GM21576 (cell line): ENCODE results near the gene CENPW.

Experiments
- ATAC-seq: cut with Tn5 transposase; IDR thresholded peaks from one replicate; pipeline ENCODE4 v1.9.1; 2021; ENCODE audit warnings: mild to moderate bottlenecking, moderate library complexity; ENCODE audit not compliant: unreplicated experiment

The CENPW gene

GRCh38 chr6:126339796-126340609 lies at the start of gene CENPW:
Gene CENPW, plus strand, starts transcription at chr6:126340115. Its CDS starts 159 bp downstream, at chr6:126340274.
- ATAC-seq, result peak; percentile 92

- no peak for ATAC-seq
These were observed 45.9 kb upstream of the CENPW start for GRCh38 chr6:126293891-126294524.

DNA sequence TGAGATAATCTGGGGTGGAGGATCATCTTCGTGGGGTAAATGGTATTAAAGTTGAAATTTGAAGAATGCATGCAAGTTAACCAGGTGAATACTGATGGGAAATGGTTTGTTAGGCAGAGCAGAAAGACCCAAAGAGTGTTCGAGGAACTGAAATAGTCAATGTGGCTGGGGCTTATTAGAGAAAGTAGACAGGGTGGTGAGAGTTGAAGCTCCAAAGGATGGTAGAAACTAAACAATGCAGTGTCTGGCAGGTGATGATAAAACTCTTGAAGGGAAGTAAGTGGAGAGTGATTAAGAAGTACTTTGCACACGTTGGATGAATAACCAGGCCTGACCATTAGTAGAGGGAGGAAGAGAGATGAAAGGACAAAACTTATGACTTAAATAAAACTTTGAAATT lies 39.8 kb upstream of the CENPW start:
- ATAC-seq, result peak; percentile 41

DNA sequence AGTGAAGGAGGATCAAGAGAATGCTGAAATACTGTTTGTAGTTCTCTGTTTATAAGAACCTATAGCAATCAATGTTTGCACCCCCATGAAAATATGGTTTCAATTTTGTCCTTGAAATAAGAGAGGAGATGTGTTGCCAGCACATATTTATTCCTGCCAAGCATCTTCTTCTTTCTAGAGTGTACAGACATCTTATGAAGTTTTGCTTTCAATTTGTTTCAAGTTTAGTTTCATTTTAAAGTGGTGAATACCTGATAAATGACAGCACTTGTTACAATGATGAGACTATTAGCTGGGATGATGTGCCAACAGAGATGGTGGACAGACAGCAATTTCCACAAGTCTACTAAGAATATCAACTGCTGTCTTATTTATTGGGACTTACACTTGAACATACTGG lies 39.2 kb upstream of the CENPW start:
- peak; percentile 82 for ATAC-seq

DNA sequence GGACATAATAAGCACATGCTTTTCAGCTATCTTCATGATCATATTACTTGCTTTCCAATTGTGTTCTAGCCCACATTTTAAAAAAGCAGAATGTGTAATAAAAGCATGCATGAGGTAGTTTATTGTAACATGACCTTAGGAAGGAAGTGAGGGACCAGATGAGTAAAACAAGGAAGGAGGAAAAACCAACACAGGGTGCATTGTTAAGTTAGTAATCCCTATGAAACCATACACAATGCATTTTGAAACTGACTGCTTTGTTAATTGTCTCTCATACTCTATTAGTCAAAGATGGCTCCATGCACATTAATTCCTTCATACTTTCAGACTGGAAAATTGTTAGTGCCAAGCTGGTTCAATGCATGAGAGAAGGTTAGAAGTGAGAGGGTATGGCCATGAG lies 37.7 kb upstream of the CENPW start:
- ATAC-seq, result no peak

- ATAC-seq, result no peak
These were observed 32.1 kb upstream of the CENPW start for GRCh38 chr6:126307849-126308248.

- ATAC-seq, result no peak
These were observed 31.6 kb upstream of the CENPW start for GRCh38 chr6:126308362-126308761.

GRCh38 chr6:126312013-126312665 lies 27.8 kb upstream of the CENPW start:
- peak; percentile 85 for ATAC-seq

DNA sequence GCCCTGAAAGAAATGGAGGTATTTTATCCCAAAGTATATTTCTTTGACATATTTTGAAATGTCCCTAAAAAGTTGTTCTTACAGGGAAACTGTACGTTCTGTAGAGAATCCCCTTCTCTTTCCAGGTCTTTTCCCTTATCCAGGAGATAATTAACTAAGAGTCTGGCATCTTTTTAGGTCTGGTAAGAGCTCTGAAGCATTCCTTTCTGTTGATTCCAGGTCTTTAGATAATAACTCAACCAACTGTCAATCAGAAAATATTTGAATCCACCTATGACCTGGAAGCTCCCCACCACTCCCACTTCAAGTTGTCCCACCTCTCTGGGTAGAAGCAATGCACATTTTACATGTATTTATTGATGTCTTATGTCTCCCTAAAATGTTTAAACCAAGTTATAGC lies 26.0 kb upstream of the CENPW start:
- ATAC-seq, result no peak

- no peak for ATAC-seq
These were observed 21.1 kb upstream of the CENPW start for GRCh38 chr6:126318797-126319196.

- no peak for ATAC-seq
These were observed 6.2 kb upstream of the CENPW start for GRCh38 chr6:126333729-126334128.

DNA sequence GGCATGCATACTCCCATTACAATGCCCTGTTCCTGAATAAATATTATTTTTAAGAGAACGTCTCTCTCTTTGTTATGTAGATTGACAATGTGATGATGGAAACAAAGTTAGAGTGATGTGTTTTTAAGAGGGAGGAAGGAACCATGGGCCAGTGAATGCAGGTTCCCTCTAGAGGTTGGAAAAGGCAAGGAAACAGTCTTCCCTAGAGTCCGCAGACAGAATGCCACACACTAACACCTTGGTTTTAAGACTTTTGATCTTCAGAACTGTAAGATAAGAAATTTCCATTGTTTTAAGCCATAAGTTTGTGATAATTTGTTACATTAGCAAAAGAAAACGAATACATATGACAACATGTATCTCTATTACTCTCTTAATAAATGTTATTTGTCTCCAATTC lies 4.7 kb upstream of the CENPW start:
- no peak for ATAC-seq

DNA sequence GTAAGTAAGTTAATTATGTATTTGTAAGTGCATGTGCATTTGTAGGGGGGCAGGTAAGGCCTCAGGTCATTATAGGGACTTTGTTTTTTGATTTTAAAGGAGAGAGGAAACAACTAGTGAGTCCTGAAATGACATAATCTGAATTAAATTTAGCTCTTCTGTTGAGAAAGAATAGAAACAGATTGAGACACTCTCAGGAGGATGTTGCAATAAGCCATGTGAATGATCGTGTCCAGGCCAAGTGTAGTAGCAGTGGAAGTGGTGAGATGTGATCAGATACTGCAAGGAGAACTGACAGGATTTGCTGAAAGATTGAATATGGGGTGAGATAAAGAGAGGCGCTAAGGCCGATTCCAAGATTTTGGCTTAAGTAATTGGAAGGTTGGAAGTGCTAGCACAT lies 2.6 kb upstream of the CENPW start:
- ATAC-seq, result no peak

DNA sequence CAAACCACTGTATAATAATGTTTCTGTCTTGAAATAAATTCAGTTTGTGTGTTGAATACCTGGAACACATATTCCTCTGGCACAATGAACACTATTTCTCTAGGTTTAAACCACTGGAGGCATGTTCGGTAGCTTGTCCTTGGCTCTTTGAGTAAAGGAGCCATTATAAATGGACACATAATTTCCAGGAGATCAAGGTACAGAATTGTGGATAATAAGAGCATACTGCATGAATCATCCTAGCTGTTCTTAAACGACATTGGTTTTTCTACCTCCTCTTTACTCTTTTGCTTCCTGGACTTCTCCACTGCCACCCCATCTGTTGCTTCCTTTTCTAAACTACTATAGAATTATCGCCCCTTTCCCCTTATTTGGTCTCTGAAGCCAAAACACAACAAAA lies 1.2 kb downstream of the CENPW start:
- ATAC-seq, result no peak

DNA sequence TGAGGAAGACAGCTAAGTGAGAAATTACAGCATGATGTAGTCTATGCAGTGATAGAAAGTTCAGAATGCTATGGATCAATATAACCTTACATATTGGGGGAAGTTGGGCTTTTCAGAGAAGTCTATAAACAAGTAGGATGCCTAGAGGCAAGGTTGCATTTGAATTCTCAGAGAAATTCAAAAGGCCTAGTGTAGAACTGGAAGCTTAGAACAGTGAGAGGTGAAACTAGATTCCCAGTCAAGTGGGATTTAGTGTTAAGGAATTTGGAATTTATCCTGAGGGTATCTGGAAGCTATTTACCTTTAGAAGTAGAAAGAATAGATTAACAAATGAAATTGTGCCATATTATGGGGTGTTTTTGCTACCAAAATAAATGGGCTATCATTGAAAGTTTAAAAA lies 4.3 kb downstream of the CENPW start:
- no peak for ATAC-seq

DNA sequence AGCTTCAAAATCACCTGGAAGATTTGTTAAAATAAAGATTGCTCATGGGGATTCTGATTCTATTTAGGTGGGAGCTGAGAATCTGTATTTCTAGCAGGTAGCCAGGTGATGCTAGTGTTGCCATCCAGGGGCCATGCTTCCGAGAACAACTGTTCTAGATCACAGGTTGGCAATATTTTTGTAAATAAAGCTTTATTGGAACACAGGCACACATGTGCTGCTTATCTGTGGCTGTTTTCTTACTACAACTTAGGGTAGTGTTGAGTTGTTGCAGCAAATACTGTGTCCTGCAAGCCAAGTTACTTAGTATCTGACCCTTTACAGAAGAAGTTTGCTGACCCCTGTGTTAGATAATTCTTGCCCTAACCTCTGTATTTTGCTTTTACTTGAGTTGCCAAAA lies 12.0 kb downstream of the CENPW start:
- no peak for ATAC-seq

DNA sequence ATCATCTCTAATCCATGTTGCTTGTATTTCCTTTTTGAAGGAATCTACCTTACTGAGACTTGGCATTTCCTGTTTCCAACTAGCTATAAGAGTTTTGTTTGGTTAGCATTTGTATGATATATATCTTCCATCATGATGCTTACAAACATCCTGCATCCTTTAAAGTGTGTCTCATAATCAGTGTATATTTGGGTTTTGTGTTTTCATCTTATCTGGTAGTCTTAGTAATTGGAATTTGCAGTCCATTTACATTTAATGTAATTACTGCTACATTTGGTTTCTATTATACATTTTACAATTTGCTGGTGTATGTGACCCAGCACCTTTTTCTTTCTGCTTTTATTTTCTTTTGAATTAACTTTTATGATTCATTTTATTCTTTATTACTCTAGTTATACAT lies 12.6 kb downstream of the CENPW start:
- no peak for ATAC-seq

- ATAC-seq, result no peak
These were observed 16.6 kb downstream of the CENPW start for GRCh38 chr6:126356526-126356925.

GRCh38 chr6:126359936-126360537 lies 20.1 kb downstream of the CENPW start:
- no peak for ATAC-seq

GRCh38 chr6:126361832-126362440 lies 22.0 kb downstream of the CENPW start:
- ATAC-seq, result no peak

GRCh38 chr6:126367849-126368248 lies 27.9 kb downstream of the CENPW start:
- no peak for ATAC-seq
